Right atrium auricular region (tissue), 2 donors: Measurements from ENCODE around the gene TRIP11. TPM values are rescaled to one million over a fixed set of nuclear protein-coding genes. Genes with fewer than 3 reads are reported as not detected.

ENCODE experiments used
- DNase-seq: peaks from one replicate; pipeline ENCODE4 v3.0.0-alpha.2; 2019; ENCODE audit warnings: low spot score
- H3K27ac ChIP-seq, 2 donors: fragments of 200-600 bp; sonication (generic); 1 replicate in 1 of 2; 2 replicates in 1 of 2; pipeline ENCODE4 v1.5.1; 2016 to 2019
- H3K27me3 ChIP-seq, 2 donors: fragments of 200-600 bp; sonication (generic); one replicate each; pipeline versions ENCODE4 v1.5.1 to v1.6.0; 2017 to 2019
- H3K36me3 ChIP-seq: fragments of 200-600 bp; sonication (generic); one replicate; pipeline ENCODE4 v1.5.1; 2016
- H3K4me1 ChIP-seq, 2 donors: fragments of 200-600 bp; sonication (generic); one replicate each; pipeline versions ENCODE4 v1.5.1 to v1.6.0; 2017 to 2019
- H3K4me3 ChIP-seq, 2 donors: fragments of 200-600 bp; sonication (generic); 1 replicate in 1 of 2; 2 replicates in 1 of 2; pipeline ENCODE4 v1.5.1; 2017 to 2019; ENCODE audit warnings: mild to moderate bottlenecking in 1 of 2, moderate library complexity in 1 of 2
- H3K9me3 ChIP-seq, 2 donors: fragments of 200-600 bp; sonication (generic); one replicate each; pipeline ENCODE4 v1.5.1; 2019
- CTCF ChIP-seq, 2 donors: fragments of 200-600 bp; sonication (generic); IDR thresholded peaks; one replicate each; pipeline ENCODE4 v1.5.1; 2019; ENCODE audit warnings: antibody characterized with exemption in 2 of 2
- total RNA-seq, 2 donors: library from RNA; depleted of rRNA; stranded (reverse); fragments of >200 nt; gene quantifications; one replicate each; pipeline ENCODE4 v1.1.0, GENCODE V29; 2016

TRIP11 gene
- total RNA-seq, 2 donors from 2014 or later, result 25.7 to 26.1 TPM

- TF ChIP-seq CTCF (IDR thresholded peaks at IDR 0.05), result no peak
- Histone ChIP-seq H3K36me3 (no peaks in the 10 kb centered on the region), H3K4me3 (no peak overlapping the region), H3K9me3 (peaks cover 0 to 6% of the 10 kb centered on the region in 2 donors), H3K27me3 (no peaks in the 10 kb centered on the region), H3K4me1 (peaks cover 0 to 19% of the 10 kb centered on the region in 2 donors), H3K27ac (peak overlapping the region; percentile 51 to 58)
- no peak for DNase-seq
Observed at GRCh38 chr14:91919814-91920213, 120.0 kb downstream of the TRIP11 start.

GRCh38 chr14:91918186-91918883 lies 121.5 kb downstream of the TRIP11 start:
- no peak for TF ChIP-seq CTCF (IDR thresholded peaks at IDR 0.05)
- H3K36me3 ChIP-seq, result no peaks in the 10 kb centered on the region
- no peaks in the 10 kb centered on the region for H3K27me3 ChIP-seq
- no peak overlapping the region for H3K4me3 ChIP-seq
- peaks cover 0 to 10% of the 10 kb centered on the region in 2 donors for H3K9me3 ChIP-seq
- no peak for DNase-seq
- H3K27ac ChIP-seq, result peak overlapping the region; percentile 21 to 58
- peaks cover 0 to 19% of the 10 kb centered on the region in 2 donors for H3K4me1 ChIP-seq

Other genes starting within 250 kb of the TRIP11 start
- 10 to 100 TPM in 1 of 2 donors, 1 to 10 TPM in 1; 3.9 to 12.5 TPM for gene TC2N, start 172.5 kb downstream of the TRIP11 start, total RNA-seq
- 100 to 1,000 TPM; 125 to 132 TPM for gene FBLN5, start 92.4 kb downstream of the TRIP11 start, total RNA-seq
- gene ATXN3, start 66.5 kb upstream of the TRIP11 start, total RNA-seq, result 10 to 100 TPM in 1 of 2 donors, 1 to 10 TPM in 1; 9.1 to 17.9 TPM
- 1,000 to 10,000 TPM; 1,040 to 1,566 TPM for gene NDUFB1, start 81.6 kb upstream of the TRIP11 start, total RNA-seq
- 10 to 100 TPM; 24.4 to 24.8 TPM for gene CPSF2, start 81.9 kb upstream of the TRIP11 start, total RNA-seq